ENCODE data around the gene VAT1L.

Gene VAT1L

GRCh38 chr16:78001451-78002025 is 213.2 kb downstream of the VAT1L start:
- DNase-seq = no peak

- peak; percentile 16 for DNase-seq
These were observed 214.7 kb downstream of the VAT1L start for GRCh38 chr16:78002915-78003538.

- DNase-seq = no peak
These were observed 216.2 kb downstream of the VAT1L start for GRCh38 chr16:78004517-78004916.

- DNase-seq = no peak
These were observed 217.5 kb downstream of the VAT1L start for GRCh38 chr16:78005881-78006280.

- no peak for DNase-seq
These were observed 218.8 kb downstream of the VAT1L start for GRCh38 chr16:78007121-78007520.

GRCh38 chr16:78022347-78023060 is 234.1 kb downstream of the VAT1L start, which contains the start of gene CLEC3A:
Gene CLEC3A, plus strand, starts transcription at chr16:78022548. Its CDS starts 79 bp downstream, at chr16:78022627.
- DNase-seq = no peak

- DNase-seq = no peak
These were observed 235.8 kb downstream of the VAT1L start for GRCh38 chr16:78024159-78024558.

- DNase-seq = no peak
These were observed 237.3 kb downstream of the VAT1L start for GRCh38 chr16:78025631-78026030.

GRCh38 chr16:78028018-78028417 is 239.7 kb downstream of the VAT1L start:
- no peak for DNase-seq
